Activated naive CD8-positive, alpha-beta T cell treated with anti-CD3 and anti-CD28 coated beads, Interleukin-2, amount 50 U/mL, for 24 hours (primary cell): Measurements from ENCODE around the gene GATAD2A.

ENCODE experiments used
- ATAC-seq: fragments of 150-1000 bp; cut with Tn5 transposase; one replicate; pipeline ENCODE4 v1.10.0; 2021
- DNase-seq: peaks from one replicate; pipeline ENCODE4 v3.0.0; 2021
- H3K27ac Mint-ChIP-seq: one replicate; pipeline ENCODE4 v1.8.0; 2021; ENCODE audit warnings: mild to moderate bottlenecking, mixed read lengths
- H3K27me3 Mint-ChIP-seq: one replicate; pipeline ENCODE4 v1.8.0; 2021; ENCODE audit warnings: mixed read lengths
- H3K36me3 Mint-ChIP-seq: one replicate; pipeline ENCODE4 v1.8.0; 2021; ENCODE audit warnings: low read depth, mixed read lengths
- H3K4me1 Mint-ChIP-seq: one replicate; pipeline ENCODE4 v1.8.0; 2021; ENCODE audit warnings: mixed read lengths
- H3K4me3 Mint-ChIP-seq: one replicate; pipeline ENCODE4 v1.8.0; 2021; ENCODE audit warnings: mild to moderate bottlenecking, moderate library complexity, mixed read lengths
- H3K9me3 Mint-ChIP-seq: one replicate; pipeline ENCODE4 v1.8.0; 2021; ENCODE audit warnings: mixed read lengths

Gene GATAD2A

GRCh38 chr19:19425170-19425875, 19.8 kb downstream of the GATAD2A start:
- DNase-seq (no peak), ATAC-seq (no peak)
- H3K9me3 Mint-ChIP-seq, result no peaks in the 10 kb centered on the region
- peaks cover 26% of the 10 kb centered on the region for H3K36me3 Mint-ChIP-seq
- H3K27ac Mint-ChIP-seq, result no peak overlapping the region
- no peak overlapping the region for H3K4me3 Mint-ChIP-seq
- H3K27me3 Mint-ChIP-seq, result no peaks in the 10 kb centered on the region
- peaks cover 82% of the 10 kb centered on the region for H3K4me1 Mint-ChIP-seq

DNA sequence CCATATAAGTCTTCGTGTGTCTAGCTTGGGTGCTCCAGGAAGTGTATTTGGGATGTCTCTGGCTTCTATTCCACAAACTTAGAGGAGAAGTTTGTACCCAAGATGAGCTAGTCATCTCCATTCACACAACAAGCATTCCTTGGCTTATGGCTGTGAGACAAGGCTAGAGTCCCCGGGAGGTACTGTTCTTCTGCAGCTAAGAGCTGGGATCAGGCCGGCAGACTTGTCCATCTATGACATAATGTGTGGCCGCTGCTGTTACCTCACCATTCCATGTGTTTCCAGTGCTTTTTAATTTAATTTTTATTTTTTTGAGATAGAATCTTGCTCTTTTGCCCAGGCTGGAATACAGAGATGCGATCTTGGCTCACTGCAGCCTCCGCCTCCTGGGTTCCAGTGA, 20.7 kb downstream of the GATAD2A start:
- no peaks in the 10 kb centered on the region for H3K27me3 Mint-ChIP-seq
- ATAC-seq, result no peak
- H3K9me3 Mint-ChIP-seq, result no peaks in the 10 kb centered on the region
- no peak overlapping the region for H3K27ac Mint-ChIP-seq
- peaks cover 21% of the 10 kb centered on the region for H3K36me3 Mint-ChIP-seq
- peaks cover 79% of the 10 kb centered on the region for H3K4me1 Mint-ChIP-seq
- no peak overlapping the region for H3K4me3 Mint-ChIP-seq
- DNase-seq, result no peak

GRCh38 chr19:19426799-19427198, 21.3 kb downstream of the GATAD2A start:
- DNase-seq (no peak), ATAC-seq (no peak)
- H3K9me3 Mint-ChIP-seq, result no peaks in the 10 kb centered on the region
- H3K4me3 Mint-ChIP-seq, result no peak overlapping the region
- peaks cover 76% of the 10 kb centered on the region for H3K4me1 Mint-ChIP-seq
- peaks cover 23% of the 10 kb centered on the region for H3K36me3 Mint-ChIP-seq
- H3K27ac Mint-ChIP-seq, result peak overlapping the region; percentile 27
- H3K27me3 Mint-ChIP-seq, result no peaks in the 10 kb centered on the region

DNA sequence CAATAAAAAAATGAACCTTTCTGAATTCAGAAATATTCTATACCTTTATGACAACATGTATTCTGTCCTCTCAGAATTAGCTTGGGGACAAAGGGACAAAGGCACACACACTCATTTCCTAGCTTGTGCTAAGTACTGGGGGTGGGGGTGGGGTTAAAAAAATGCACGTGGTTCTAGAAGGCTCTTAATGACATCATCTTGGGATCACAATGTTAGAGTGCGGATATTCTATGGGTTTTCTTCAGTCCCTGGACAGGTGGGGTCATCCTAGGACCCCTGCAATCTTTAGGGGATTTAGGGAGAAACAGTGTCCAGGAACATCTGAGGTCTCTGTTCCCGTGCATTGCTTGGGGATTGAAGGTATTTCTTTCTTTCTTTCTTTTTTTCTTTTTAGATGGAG, 21.8 kb downstream of the GATAD2A start:
- Mint-ChIP-seq H3K4me1 (peaks cover 74% of the 10 kb centered on the region), H3K4me3 (no peak overlapping the region), H3K27ac (no peak overlapping the region), H3K27me3 (no peaks in the 10 kb centered on the region), H3K36me3 (peaks cover 23% of the 10 kb centered on the region), H3K9me3 (no peaks in the 10 kb centered on the region)
- DNase-seq (no peak), ATAC-seq (no peak)

- H3K27me3 Mint-ChIP-seq, result no peaks in the 10 kb centered on the region
- H3K4me3 Mint-ChIP-seq, result no peak overlapping the region
- H3K4me1 Mint-ChIP-seq, result peaks cover 76% of the 10 kb centered on the region
- ATAC-seq (no peak), DNase-seq (no peak)
- H3K27ac Mint-ChIP-seq, result no peak overlapping the region
- no peaks in the 10 kb centered on the region for H3K9me3 Mint-ChIP-seq
- H3K36me3 Mint-ChIP-seq, result peaks cover 26% of the 10 kb centered on the region
These were observed 22.5 kb downstream of the GATAD2A start for GRCh38 chr19:19427944-19428343.

GRCh38 chr19:19428746-19429145, 23.3 kb downstream of the GATAD2A start:
- Mint-ChIP-seq H3K36me3 (peaks cover 31% of the 10 kb centered on the region), H3K4me1 (peaks cover 76% of the 10 kb centered on the region)
- no peak for ATAC-seq

DNA sequence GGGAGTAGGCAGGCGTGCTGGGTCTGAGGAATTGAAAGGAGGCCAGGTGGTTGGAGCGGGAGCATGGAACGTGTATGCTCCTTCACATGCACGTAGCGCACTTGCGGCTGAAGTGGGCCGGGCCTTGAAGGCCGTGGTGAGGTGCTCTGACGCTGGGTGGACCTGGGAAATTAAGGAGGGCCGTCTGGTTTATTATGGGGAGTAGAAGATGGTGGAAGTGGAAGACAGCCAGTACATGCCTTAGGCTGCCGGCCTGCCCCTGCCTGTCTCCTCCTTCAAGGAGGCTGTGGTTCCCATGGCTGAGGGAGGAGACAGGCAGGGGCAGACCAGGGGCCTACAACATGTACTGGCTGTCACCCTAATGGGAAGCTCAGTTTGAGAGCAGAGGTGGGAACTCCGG, 23.9 kb downstream of the GATAD2A start:
- peaks cover 77% of the 10 kb centered on the region for H3K4me1 Mint-ChIP-seq
- peaks cover 31% of the 10 kb centered on the region for H3K36me3 Mint-ChIP-seq
- DNase-seq, result no peak
- no peak overlapping the region for H3K4me3 Mint-ChIP-seq
- H3K27ac Mint-ChIP-seq, result no peak overlapping the region
- H3K9me3 Mint-ChIP-seq, result no peaks in the 10 kb centered on the region
- no peak for ATAC-seq
- no peaks in the 10 kb centered on the region for H3K27me3 Mint-ChIP-seq

More at GRCh38 chr19:19428746-19429145, 23.3 kb downstream of the GATAD2A start:
- no peaks in the 10 kb centered on the region for H3K9me3 Mint-ChIP-seq
- no peak overlapping the region for H3K4me3 Mint-ChIP-seq
- no peak for DNase-seq
- no peaks in the 10 kb centered on the region for H3K27me3 Mint-ChIP-seq
- H3K27ac Mint-ChIP-seq, result no peak overlapping the region

GRCh38 chr19:19432732-19433131, 27.3 kb downstream of the GATAD2A start:
- Mint-ChIP-seq H3K27me3 (no peaks in the 10 kb centered on the region), H3K4me1 (peaks cover 62% of the 10 kb centered on the region), H3K36me3 (peaks cover 31% of the 10 kb centered on the region), H3K9me3 (no peaks in the 10 kb centered on the region), H3K27ac (no peak overlapping the region), H3K4me3 (no peak overlapping the region)
- ATAC-seq (no peak), DNase-seq (no peak)

GRCh38 chr19:19433666-19434213, 28.3 kb downstream of the GATAD2A start:
- H3K4me3 Mint-ChIP-seq, result no peak overlapping the region
- peaks cover 62% of the 10 kb centered on the region for H3K4me1 Mint-ChIP-seq
- H3K36me3 Mint-ChIP-seq, result peaks cover 27% of the 10 kb centered on the region
- H3K27me3 Mint-ChIP-seq, result no peaks in the 10 kb centered on the region
- no peaks in the 10 kb centered on the region for H3K9me3 Mint-ChIP-seq
- ATAC-seq (no peak), DNase-seq (no peak)
- H3K27ac Mint-ChIP-seq, result no peak overlapping the region

GRCh38 chr19:19434483-19435045, 29.1 kb downstream of the GATAD2A start:
- Mint-ChIP-seq H3K9me3 (no peaks in the 10 kb centered on the region), H3K36me3 (peaks cover 21% of the 10 kb centered on the region), H3K4me1 (peaks cover 61% of the 10 kb centered on the region), H3K27me3 (no peaks in the 10 kb centered on the region), H3K4me3 (no peak overlapping the region), H3K27ac (no peak overlapping the region)
- ATAC-seq (no peak), DNase-seq (no peak)

DNA sequence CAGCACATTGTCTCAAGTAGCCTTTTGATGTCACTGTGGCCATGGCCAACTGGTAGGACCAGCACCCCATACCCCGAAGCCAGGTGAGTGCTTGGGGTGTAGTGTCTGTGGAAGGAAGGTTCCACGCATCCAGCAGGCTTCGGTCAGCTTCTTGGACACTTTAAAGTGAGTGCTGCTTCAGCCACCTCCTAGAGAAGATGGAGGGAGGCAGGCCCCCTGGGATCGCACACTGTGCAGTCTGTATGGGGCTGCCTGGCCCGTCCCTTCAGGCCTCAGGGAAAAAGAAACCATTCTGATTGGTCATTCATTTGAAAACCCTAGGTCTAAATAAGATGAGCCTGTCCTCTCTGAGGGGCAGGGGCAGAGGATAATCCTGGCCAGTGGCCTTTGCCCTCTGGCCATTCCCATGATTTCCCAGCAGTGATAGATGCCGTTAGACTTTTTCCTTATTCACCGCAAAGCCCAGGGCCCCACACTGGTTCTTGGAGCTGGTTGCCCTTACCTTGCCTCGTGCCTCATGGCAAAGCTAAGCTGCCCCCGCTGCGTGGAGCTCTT, 30.7 kb downstream of the GATAD2A start:
- peaks cover 21% of the 10 kb centered on the region for H3K36me3 Mint-ChIP-seq
- ATAC-seq (no peak), DNase-seq (no peak)
- no peaks in the 10 kb centered on the region for H3K27me3 Mint-ChIP-seq
- H3K4me3 Mint-ChIP-seq, result no peak overlapping the region
- peaks cover 54% of the 10 kb centered on the region for H3K4me1 Mint-ChIP-seq
- no peaks in the 10 kb centered on the region for H3K9me3 Mint-ChIP-seq
- no peak overlapping the region for H3K27ac Mint-ChIP-seq

GRCh38 chr19:19438366-19439175, 33.1 kb downstream of the GATAD2A start:
- no peaks in the 10 kb centered on the region for H3K27me3 Mint-ChIP-seq
- no peak for DNase-seq
- H3K4me3 Mint-ChIP-seq, result no peak overlapping the region
- ATAC-seq, result no peak
- H3K9me3 Mint-ChIP-seq, result peaks cover 6% of the 10 kb centered on the region
- peaks cover 49% of the 10 kb centered on the region for H3K4me1 Mint-ChIP-seq
- peaks cover 20% of the 10 kb centered on the region for H3K36me3 Mint-ChIP-seq
- H3K27ac Mint-ChIP-seq, result no peak overlapping the region

DNA sequence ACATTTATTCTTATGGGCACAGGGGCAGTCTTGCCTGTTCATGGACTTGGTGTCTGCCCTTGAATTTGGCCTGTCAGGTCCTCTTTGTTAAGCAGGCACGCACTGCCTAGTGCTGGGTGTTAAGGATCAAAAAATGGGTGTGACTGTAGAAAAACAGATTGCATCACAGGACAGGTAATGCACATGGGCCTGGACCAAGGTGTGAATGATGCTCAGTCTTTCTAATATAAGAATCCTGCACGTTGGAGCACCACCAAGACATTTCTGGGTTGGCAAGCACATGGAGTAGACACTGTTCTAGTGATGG, 33.7 kb downstream of the GATAD2A start:
- ATAC-seq (no peak), DNase-seq (no peak)
- Mint-ChIP-seq H3K27me3 (no peaks in the 10 kb centered on the region), H3K9me3 (peaks cover 6% of the 10 kb centered on the region), H3K36me3 (peaks cover 24% of the 10 kb centered on the region), H3K4me3 (no peak overlapping the region), H3K27ac (no peak overlapping the region), H3K4me1 (peaks cover 50% of the 10 kb centered on the region)

- peaks cover 75% of the 10 kb centered on the region for H3K4me1 Mint-ChIP-seq
- H3K9me3 Mint-ChIP-seq, result peaks cover 6% of the 10 kb centered on the region
- H3K27ac Mint-ChIP-seq, result peak overlapping the region; percentile 12
- no peak for ATAC-seq
- H3K36me3 Mint-ChIP-seq, result peaks cover 26% of the 10 kb centered on the region
- H3K4me3 Mint-ChIP-seq, result no peak overlapping the region
- no peak for DNase-seq
- H3K27me3 Mint-ChIP-seq, result no peaks in the 10 kb centered on the region
These were observed 37.8 kb downstream of the GATAD2A start for GRCh38 chr19:19443283-19443682.
